IMR-90 (cell line): Measurements from ENCODE around the gene OR10K1. TPM values are rescaled to one million over a fixed set of nuclear protein-coding genes. Genes with fewer than 3 reads are reported as not detected.

ENCODE experiments used
- ATAC-seq: fragments of 200-7000 bp; cut with Tn5 transposase; 2 replicates; pipeline ENCODE4 v1.9.1; 2020; ENCODE audit warnings: low read depth, mild to moderate bottlenecking, moderate library complexity
- BruUV-seq: library from RNA; stranded (reverse); fragments of 400-500 nt; replicated peaks from 2 replicates; lab custom pipeline; 2021; lab: Mats Ljungman, UMichigan
- CTCF ChIA-PET: fragments of 300-600 bp; formaldehyde crosslinking; extraction: SDS; loops from one replicate; lab custom pipeline; 2021; ENCODE audit warnings: antibody characterized with exemption; lab: Yijun Ruan, JAX
- POLR2A ChIA-PET: fragments of 300-600 bp; sonication (Branson Sonifier 250); formaldehyde crosslinking; loops from one replicate; lab custom pipeline; 2022; ENCODE audit warnings: antibody characterized with exemption; ENCODE audit not compliant: unreplicated experiment; lab: Charles Lee
- DNase-seq: peaks from one replicate; pipeline ENCODE4 v3.0.0; 2013
- H2AFZ ChIP-seq: replicated peaks from 2 replicates; pipeline ENCODE3; 2013; ENCODE audit warnings: low read length, mild to moderate bottlenecking; ENCODE audit not compliant: poor library complexity
- H2AK5ac ChIP-seq: 2 replicates; pipeline ENCODE4 v1.6.1; 2013; ENCODE audit warnings: low read depth, low read length, inconsistent platforms
- H2AK9ac ChIP-seq: replicated peaks from 2 replicates; pipeline ENCODE3; 2013; ENCODE audit warnings: mild to moderate bottlenecking, low read depth, low read length, moderate library complexity; ENCODE audit not compliant: poor library complexity
- H2BK120ac ChIP-seq: 2 replicates; pipeline ENCODE4 v1.6.1; 2013; ENCODE audit warnings: low read depth, low read length, inconsistent platforms
- H2BK15ac ChIP-seq: 3 replicates; pipeline ENCODE4 v1.6.1; 2013; ENCODE audit warnings: low read depth, low read length, inconsistent platforms
- H2BK20ac ChIP-seq: 2 replicates; pipeline ENCODE4 v1.6.1; 2013; ENCODE audit warnings: low read depth, mild to moderate bottlenecking, inconsistent platforms, low read length, moderate library complexity
- H2BK5ac ChIP-seq: 2 replicates; pipeline ENCODE4 v1.6.1; 2013; ENCODE audit warnings: mild to moderate bottlenecking, low read depth, low read length, inconsistent platforms; ENCODE audit not compliant: poor library complexity, severe bottlenecking
- H3K14ac ChIP-seq: replicated peaks from 2 replicates; pipeline ENCODE4 v1.6.1; 2013; ENCODE audit warnings: low read depth, low read length, inconsistent platforms
- H3K18ac ChIP-seq: 2 replicates; pipeline ENCODE4 v1.6.1; 2013; ENCODE audit warnings: low read depth, low read length, control low read depth
- H3K23ac ChIP-seq: 2 replicates; pipeline ENCODE4 v1.6.1; 2013; ENCODE audit warnings: low read depth, low read length, inconsistent platforms
- H3K27ac ChIP-seq: 2 replicates; pipeline ENCODE4 v1.5.1; 2013; ENCODE audit warnings: mild to moderate bottlenecking, control low read depth, low read length; ENCODE audit not compliant: insufficient read depth
- H3K27me3 ChIP-seq: 2 replicates; pipeline ENCODE4 v1.6.1; 2013; ENCODE audit warnings: low read length; ENCODE audit not compliant: control insufficient read depth, insufficient read depth
- H3K36me3 ChIP-seq: 2 replicates; pipeline ENCODE4 v1.6.1; 2013; ENCODE audit warnings: low read length, mixed read lengths; ENCODE audit not compliant: control insufficient read depth, insufficient read depth
- H3K4ac ChIP-seq: 2 replicates; pipeline ENCODE4 v1.6.1; 2013; ENCODE audit warnings: low read depth, low read length, inconsistent platforms
- H3K4me1 ChIP-seq: 2 replicates; pipeline ENCODE4 v1.6.1; 2013; ENCODE audit warnings: low read length, mixed read lengths; ENCODE audit not compliant: control insufficient read depth, insufficient read depth
- H3K4me2 ChIP-seq: 2 replicates; pipeline ENCODE4 v1.6.1; 2013; ENCODE audit warnings: low read depth, mild to moderate bottlenecking, control low read depth, low read length, moderate library complexity
- H3K4me3 ChIP-seq: 2 replicates; pipeline ENCODE4 v1.5.1; 2013; ENCODE audit warnings: low read depth, mild to moderate bottlenecking, control low read depth, low read length, moderate library complexity; ENCODE audit not compliant: insufficient read depth
- H3K56ac ChIP-seq: 2 replicates; pipeline ENCODE4 v1.6.1; 2013; ENCODE audit warnings: low read length, inconsistent platforms; ENCODE audit not compliant: insufficient read depth; ENCODE audit errors: extremely low read depth
- H3K79me1 ChIP-seq, 2 experiments: 2 replicates each; pipeline ENCODE4 v1.6.1; 2013; ENCODE audit warnings: low read length in 2 of 2, inconsistent platforms in 1 of 2, low read depth in 1 of 2
- H3K9ac ChIP-seq: 2 replicates; pipeline ENCODE4 v1.6.1; 2013; ENCODE audit warnings: low read depth, low read length, control low read depth
- H3K9me1 ChIP-seq: 2 replicates; pipeline ENCODE4 v1.6.1; 2013; ENCODE audit warnings: low read length, inconsistent platforms; ENCODE audit not compliant: insufficient read depth
- H3K9me3 ChIP-seq: 2 replicates; pipeline ENCODE4 v1.6.1; 2013; ENCODE audit warnings: low read length; ENCODE audit not compliant: control insufficient read depth, insufficient read depth
- H4K20me1 ChIP-seq: 2 replicates; pipeline ENCODE4 v1.6.1; 2013; ENCODE audit warnings: low read length, inconsistent platforms; ENCODE audit not compliant: insufficient read depth
- H4K5ac ChIP-seq: 2 replicates; pipeline ENCODE4 v1.6.1; 2013; ENCODE audit warnings: mild to moderate bottlenecking, low read depth, low read length, control low read depth
- H4K8ac ChIP-seq, 2 experiments: 2 replicates each; pipeline ENCODE4 v1.6.1; 2013; ENCODE audit warnings: low read depth in 2 of 2, low read length in 2 of 2, control low read depth in 1 of 2, inconsistent platforms in 1 of 2
- H4K91ac ChIP-seq: 2 replicates; pipeline ENCODE4 v1.6.1; 2013; ENCODE audit warnings: low read depth, low read length, inconsistent platforms; ENCODE audit not compliant: insufficient read depth
- BHLHE40 ChIP-seq: fragments of 150-350 bp; IDR thresholded peaks from 2 replicates; pipeline ENCODE4 v1.6.1; 2016; ENCODE audit warnings: mild to moderate bottlenecking, low read depth, low read length
- CEBPB ChIP-seq: IDR thresholded peaks from 2 replicates; pipeline ENCODE4 v1.6.1; 2012; ENCODE audit warnings: low read depth, low read length, improper control_type of control experiment
- CHD1 ChIP-seq: IDR thresholded peaks from 2 replicates; pipeline ENCODE4 v1.6.1; 2012; ENCODE audit warnings: low read depth, low read length, improper control_type of control experiment
- CTCF ChIP-seq: conservative IDR thresholded peaks from 2 replicates; pipeline ENCODE4 v1.5.1; 2012; ENCODE audit warnings: mild to moderate bottlenecking, low read depth, low read length, improper control_type of control experiment
- FOS ChIP-seq: fragments of 150-350 bp; IDR thresholded peaks from 2 replicates; pipeline ENCODE4 v1.6.1; 2016; ENCODE audit warnings: low read depth, low read length
- MAFK ChIP-seq: IDR thresholded peaks from 2 replicates; pipeline ENCODE4 v1.6.1; 2012; ENCODE audit warnings: low read depth, low read length, improper control_type of control experiment
- MAZ ChIP-seq: IDR thresholded peaks from 2 replicates; pipeline ENCODE4 v1.6.1; 2012; ENCODE audit warnings: low read depth, mild to moderate bottlenecking, low read length, improper control_type of control experiment, moderate library complexity, borderline replicate concordance
- MXI1 ChIP-seq: IDR thresholded peaks from 2 replicates; pipeline ENCODE4 v1.6.1; 2012; ENCODE audit warnings: low read depth, mild to moderate bottlenecking, low read length, moderate library complexity, borderline replicate concordance
- NFE2L2 ChIP-seq: fragments of 150-350 bp; IDR thresholded peaks from 2 replicates; pipeline ENCODE4 v1.6.1; 2016; ENCODE audit warnings: low read depth, mild to moderate bottlenecking, low read length
- POLR2A ChIP-seq: IDR thresholded peaks from 2 replicates; pipeline ENCODE4 v1.6.1; 2012; ENCODE audit warnings: mild to moderate bottlenecking, low read depth, low read length
- RAD21 ChIP-seq: IDR thresholded peaks from 2 replicates; pipeline ENCODE4 v1.6.1; 2012; ENCODE audit warnings: low read length, improper control_type of control experiment
- RCOR1 ChIP-seq: IDR thresholded peaks from 2 replicates; pipeline ENCODE4 v1.6.1; 2012; ENCODE audit warnings: mild to moderate bottlenecking, low read length, improper control_type of control experiment; ENCODE audit not compliant: insufficient replicate concordance
- RFX5 ChIP-seq: IDR thresholded peaks from 2 replicates; pipeline ENCODE4 v1.8.0; 2012; ENCODE audit warnings: low read depth, mild to moderate bottlenecking, low read length, moderate library complexity
- SMC3 ChIP-seq: fragments of 150-350 bp; IDR thresholded peaks from 2 replicates; pipeline ENCODE4 v1.6.1; 2016; ENCODE audit warnings: low read depth, mild to moderate bottlenecking, antibody characterized with exemption, low read length, moderate library complexity
- USF2 ChIP-seq: fragments of 150-350 bp; IDR thresholded peaks from 2 replicates; pipeline ENCODE4 v1.6.1; 2017; ENCODE audit warnings: mild to moderate bottlenecking, antibody characterized with exemption, low read length, low read depth
- WGBS, 2 experiments: methylation state at CpG; one replicate each; pipeline versions ENCODE4 v1.1.5 to v1.1.7; 2013; ENCODE audit warnings: missing lambda C conversion rate in 2 of 2; ENCODE audit not compliant: insufficient read length in 1 of 2; ENCODE audit errors: extremely low coverage in 2 of 2; 5-methylcytosine and 5-hydroxymethylcytosine counted together
- dilution Hi-C: fragments of 300-500 bp; cut with HindIII; formaldehyde crosslinking; loops from one replicate; pipeline ENCODE4 v1.14.3; 2018; ENCODE audit warnings: low sequenced_read_pairs; ENCODE audit not compliant: unreplicated experiment
- in situ Hi-C: fragments of 300-500 bp; cut with MboI; formaldehyde crosslinking; loops from 3 replicates; pipeline ENCODE4 v1.14.3; 2019; ENCODE audit warnings: low sequenced_read_pairs, inconsistent platforms, mixed read lengths
- intact Hi-C: fragments of 100-400 bp; cut with micrococcal nuclease; formaldehyde crosslinking; loops from 2 replicates; pipeline ENCODE4 v1.10.0; 2022
- polyA plus RNA-seq, 3 experiments: library from polyadenylated mRNA; depleted of rRNA; stranded (reverse); fragments of >200 nt; gene quantifications; 2 replicates each; pipeline ENCODE4 v1.2.3, GENCODE V29; 2012; ENCODE audit warnings: low replicate concordance in 1 of 3
- total RNA-seq: library from RNA; depleted of rRNA; stranded (reverse); fragments of >200 nt; gene quantifications from 2 replicates; pipeline ENCODE4 v1.2.3, GENCODE V29; 2012
- TF ChIP-seq, protein P1 (sequence below): fragments of 150-350 bp; IDR thresholded peaks from 2 replicates; pipeline ENCODE4 v1.6.1; 2016; ENCODE audit warnings: low read depth, mild to moderate bottlenecking, low read length, moderate library complexity, borderline replicate concordance

Gene OR10K1
- total and polyA plus RNA-seq, 2 of the 4 experiments (the other 2 are of a cell fraction), result not detected

DNA sequence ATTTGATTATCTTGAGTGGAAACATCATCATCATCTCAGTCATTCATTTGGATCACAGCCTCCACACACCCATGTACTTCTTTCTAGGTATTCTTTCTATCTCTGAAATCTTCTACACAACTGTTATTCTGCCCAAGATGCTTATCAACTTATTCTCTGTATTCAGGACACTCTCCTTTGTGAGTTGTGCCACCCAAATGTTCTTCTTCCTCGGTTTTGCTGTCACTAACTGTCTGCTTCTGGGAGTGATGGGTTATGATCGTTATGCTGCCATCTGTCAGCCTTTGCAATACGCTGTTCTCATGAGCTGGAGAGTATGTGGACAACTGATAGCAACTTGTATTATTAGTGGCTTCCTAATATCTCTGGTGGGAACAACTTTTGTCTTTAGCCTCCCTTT, 29.7 kb downstream of the OR10K1 start:
- TF ChIP-seq POLR2A (no peak), RFX5 (no peak), MAZ (no peak), BHLHE40 (no peak), CEBPB (no peak), RAD21 (no peak), MXI1 (no peak), USF2 (no peak), SMC3 (no peak), FOS (no peak), CHD1 (no peak), RCOR1 (no peak), MAFK (no peak), CTCF (no peak), NFE2L2 (no peak)
- TF ChIP-seq, protein P1, sequence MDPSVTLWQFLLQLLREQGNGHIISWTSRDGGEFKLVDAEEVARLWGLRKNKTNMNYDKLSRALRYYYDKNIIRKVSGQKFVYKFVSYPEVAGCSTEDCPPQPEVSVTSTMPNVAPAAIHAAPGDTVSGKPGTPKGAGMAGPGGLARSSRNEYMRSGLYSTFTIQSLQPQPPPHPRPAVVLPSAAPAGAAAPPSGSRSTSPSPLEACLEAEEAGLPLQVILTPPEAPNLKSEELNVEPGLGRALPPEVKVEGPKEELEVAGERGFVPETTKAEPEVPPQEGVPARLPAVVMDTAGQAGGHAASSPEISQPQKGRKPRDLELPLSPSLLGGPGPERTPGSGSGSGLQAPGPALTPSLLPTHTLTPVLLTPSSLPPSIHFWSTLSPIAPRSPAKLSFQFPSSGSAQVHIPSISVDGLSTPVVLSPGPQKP, result no peak
- Histone ChIP-seq H2BK15ac (no peak overlapping the region), H2BK5ac (no peak overlapping the region), H3K9me3 (no peaks in the 10 kb centered on the region), H3K4ac (no peak overlapping the region), H3K4me1 (no peaks in the 10 kb centered on the region), H3K4me2 (no peak overlapping the region), H3K4me3 (no peak overlapping the region), H2BK20ac (no peak overlapping the region), H4K91ac (no peak overlapping the region), H4K8ac (no peak overlapping the region), H2AK9ac (no peak overlapping the region), H3K27me3 (no peaks in the 10 kb centered on the region), H3K14ac (no peak overlapping the region), H4K20me1 (no peaks in the 10 kb centered on the region), H3K9ac (no peak overlapping the region), H3K18ac (no peak overlapping the region), H2AFZ (no peak overlapping the region), H3K79me1 (no peaks in the 10 kb centered on the region), H3K23ac (no peak overlapping the region), H2BK120ac (no peak overlapping the region), H2AK5ac (no peak overlapping the region), H4K5ac (no peak overlapping the region), H3K9me1 (no peaks in the 10 kb centered on the region), H3K56ac (no peak overlapping the region), H3K27ac (no peak overlapping the region), H3K36me3 (no peaks in the 10 kb centered on the region)
- in situ Hi-C loops (no loop called here), intact Hi-C loops (no loop called here), dilution Hi-C loops (no loop called here)
- POLR2A ChIA-PET, result no interaction called here
- WGBS, 2 experiments, result no CpG with 5 or more reads among the region's 3 CpGs
- BruUV-seq, result no TSS peak
- no peak for DNase-seq
- CTCF ChIA-PET, result no interaction called here
- ATAC-seq, result no peak
